GM18517 (cell line): ENCODE data around the gene THADA.
A peak's percentile ranks its signal among the peaks of the same experiment; 100 is the strongest.

Source experiments
- ATAC-seq: cut with Tn5 transposase; IDR thresholded peaks from one replicate; pipeline ENCODE4 v1.9.1; 2021; ENCODE audit warnings: mild to moderate bottlenecking, moderate library complexity; ENCODE audit not compliant: unreplicated experiment

THADA gene

DNA sequence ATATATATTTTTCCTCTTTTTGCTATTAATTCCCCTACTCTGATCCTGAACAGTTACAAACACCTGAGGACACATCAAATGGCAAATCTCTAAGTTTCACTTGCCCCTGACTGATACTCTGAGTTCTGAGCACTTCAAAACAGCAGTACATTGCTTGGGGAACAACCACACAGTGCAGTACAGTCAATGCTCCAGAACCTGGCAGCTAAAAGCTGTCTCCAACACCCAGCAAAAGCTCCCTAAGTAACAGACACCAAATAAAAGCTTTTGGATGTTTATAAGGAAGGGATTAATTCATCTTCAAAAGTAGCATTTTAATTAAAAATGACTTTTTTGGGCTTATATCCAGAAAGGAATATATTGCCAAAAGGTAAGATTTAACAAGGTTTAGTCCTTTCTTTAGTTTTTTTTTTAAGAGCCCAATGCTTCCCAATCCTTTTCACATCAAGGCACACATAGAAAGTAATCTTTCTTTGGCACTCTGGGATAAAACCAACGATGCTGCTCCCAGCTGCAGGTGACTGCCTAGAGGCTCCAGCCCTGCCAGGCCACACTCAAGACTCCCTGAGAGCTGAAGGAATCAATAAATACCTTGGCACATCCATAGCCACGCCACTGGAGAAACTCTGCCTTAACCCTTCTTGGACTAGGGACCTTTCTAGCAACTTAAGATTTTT is 204.5 kb downstream of the THADA start:
- no peak for ATAC-seq

DNA sequence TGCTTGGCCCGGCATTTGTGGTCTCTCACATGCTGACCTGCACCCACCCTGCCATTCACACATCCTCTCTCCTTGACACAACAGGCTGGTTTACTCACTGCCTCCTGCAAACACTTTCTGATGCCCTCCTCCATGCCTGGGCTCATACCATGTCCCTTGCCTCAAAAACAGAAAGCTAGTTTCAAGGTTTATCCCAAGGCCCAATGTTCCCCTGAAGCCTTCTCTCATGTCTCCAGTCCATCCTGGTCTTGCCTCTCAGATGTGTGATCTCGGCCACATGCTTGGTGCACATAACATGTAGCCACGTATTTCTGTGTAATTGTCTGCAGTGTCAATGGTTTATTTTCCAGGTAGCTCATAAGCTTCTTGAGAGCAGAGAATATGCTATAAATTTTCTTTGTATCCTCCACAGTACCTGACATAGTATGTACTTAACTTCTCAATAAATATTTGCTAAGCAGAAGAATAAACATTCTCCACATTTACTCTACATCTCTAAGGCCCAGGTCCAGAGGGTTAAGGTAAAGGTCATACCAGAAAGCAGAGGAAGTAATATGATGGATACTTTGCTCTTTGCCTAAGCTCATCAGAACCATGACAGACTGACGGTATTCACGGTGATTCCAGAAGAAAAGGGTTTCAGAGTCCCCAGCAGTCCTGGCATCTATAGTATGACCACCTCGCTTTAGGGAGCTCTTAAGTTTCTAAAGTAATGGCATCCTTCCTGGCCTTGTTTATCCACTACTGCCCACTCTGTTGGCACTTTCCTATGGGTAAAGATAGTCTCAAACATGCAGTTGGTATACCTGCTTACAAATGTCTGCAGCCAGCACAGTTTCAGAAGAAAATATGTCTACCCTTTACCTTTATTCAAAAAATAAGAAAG is 206.0 kb downstream of the THADA start:
- no peak for ATAC-seq

DNA sequence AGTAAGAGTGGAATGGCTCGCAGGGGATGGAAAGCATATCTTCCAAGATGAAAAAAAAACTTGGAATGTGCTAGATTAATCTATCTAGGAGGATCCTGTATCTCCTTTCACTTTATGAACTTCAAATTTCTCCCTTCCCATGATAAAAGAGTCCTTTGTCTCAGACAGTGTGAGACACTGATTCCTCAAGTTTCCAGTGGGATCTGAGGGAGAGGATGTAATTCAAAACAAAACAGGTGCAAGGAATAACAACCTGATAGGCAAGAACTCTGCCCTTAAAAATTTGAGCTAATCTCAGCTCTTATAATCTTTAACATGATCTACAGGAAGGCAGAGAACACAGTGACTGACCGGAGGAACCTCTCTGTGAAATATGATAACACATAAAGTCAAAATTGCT is 207.5 kb downstream of the THADA start:
- ATAC-seq = no peak

DNA sequence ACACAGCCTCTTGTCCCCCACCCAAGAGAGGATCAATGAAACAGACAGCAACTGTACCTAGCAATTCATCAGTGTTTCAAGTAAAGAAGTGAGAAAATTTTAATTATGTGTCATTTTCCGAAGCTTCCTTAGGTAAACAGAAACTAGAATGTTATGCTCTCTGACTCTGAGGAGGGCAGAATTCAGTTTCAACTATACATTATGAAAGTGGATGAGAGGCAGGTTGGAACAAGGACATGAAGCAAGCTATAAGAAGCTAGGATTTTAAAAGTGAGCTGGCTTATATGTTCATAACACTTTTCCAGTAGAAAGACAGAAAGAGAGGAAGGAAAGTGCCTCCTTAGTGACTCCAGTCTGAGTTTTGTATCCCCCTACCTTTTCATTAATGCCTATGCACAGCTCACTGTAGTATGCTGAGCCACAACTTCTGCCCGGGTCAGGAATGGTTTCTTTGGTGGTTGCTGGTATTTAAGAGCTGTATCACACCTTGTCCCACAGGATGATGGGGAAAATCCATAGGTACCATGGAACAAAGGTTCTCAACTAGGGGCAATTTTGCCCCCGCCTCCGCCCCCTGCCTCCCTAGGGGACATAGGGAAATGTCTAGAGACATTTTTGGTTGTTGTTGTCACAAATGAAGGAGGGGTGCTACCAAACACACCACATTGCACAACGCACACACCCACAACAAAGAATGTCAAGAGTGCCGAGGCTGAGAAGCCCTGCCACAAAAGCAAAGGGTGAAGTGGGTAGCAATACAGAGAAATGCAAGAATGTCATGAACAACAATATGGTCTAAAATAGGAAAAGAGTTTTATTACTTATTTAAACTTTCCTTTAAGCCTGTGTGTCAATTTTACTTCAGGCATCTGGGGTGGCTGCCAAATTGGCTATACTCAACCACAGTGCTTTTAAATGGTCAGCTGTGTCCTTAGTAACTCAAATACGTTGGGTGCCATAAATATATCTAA is 208.5 kb downstream of the THADA start:
- ATAC-seq = peak; percentile 88

DNA sequence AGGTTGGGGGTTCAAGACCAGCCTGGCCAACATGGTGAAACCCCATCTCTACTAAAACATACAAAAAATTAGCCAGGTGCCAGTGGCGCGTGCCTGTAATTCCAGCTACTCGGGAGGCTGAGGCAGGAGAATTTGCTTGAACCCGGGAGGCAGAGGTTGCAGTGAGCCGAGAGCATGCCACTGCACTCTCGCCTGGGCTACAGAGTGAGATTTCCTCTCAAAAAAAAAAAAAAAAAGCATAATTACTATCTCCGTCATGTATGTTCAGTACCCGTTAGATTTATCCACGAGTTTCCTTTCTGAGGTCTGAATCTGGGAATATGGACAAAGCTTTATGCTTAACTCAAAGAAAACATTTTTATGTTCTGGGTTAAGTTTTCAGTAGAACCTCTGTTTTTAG is 209.2 kb downstream of the THADA start:
- ATAC-seq = peak; percentile 5

DNA sequence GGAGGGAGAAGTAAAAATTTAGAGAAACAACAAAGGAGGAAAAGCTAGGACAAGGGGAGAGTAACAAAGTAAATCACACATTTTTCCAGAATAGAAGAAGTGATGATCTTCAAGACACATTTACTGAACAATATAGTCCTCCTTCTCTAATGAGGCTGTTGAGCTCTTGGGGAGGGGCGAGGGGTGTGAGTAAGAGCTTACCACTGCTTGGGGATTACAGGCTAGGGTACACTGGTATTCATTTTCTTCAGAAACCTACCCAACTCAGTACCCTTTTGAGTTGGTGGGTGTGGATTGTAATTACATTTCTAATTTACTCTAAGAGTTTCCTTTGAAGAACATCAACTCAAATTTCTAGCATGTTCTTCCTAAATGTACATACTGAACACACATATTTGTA is 211.7 kb downstream of the THADA start:
- no peak for ATAC-seq

GRCh38 chr2:43383533-43383932 is 212.3 kb downstream of the THADA start:
- ATAC-seq = no peak

DNA sequence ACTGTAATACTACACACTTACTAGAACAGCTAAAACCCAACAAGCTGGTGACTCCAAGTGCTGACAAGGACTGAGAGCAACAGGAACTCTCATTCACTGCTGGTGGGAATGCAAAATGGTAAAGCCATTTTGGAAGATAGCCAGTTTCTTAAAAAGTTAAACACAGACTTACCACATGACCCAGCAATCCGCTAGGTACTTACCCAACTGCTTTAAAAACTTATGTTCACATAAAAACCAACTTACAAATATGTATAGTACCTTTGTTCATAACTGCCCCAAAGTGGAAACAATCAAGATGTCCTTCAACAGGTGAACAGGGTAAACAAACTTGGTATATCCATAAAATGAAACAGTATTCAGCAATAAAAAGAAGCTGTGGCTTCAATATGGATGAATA is 216.3 kb downstream of the THADA start:
- no peak for ATAC-seq

- ATAC-seq = no peak
Measured at GRCh38 chr2:43377327-43377726, 218.5 kb downstream of the THADA start.

GRCh38 chr2:43376523-43377198 is 219.2 kb downstream of the THADA start:
- ATAC-seq = no peak

GRCh38 chr2:43375746-43376522 is 219.9 kb downstream of the THADA start:
- no peak for ATAC-seq

DNA sequence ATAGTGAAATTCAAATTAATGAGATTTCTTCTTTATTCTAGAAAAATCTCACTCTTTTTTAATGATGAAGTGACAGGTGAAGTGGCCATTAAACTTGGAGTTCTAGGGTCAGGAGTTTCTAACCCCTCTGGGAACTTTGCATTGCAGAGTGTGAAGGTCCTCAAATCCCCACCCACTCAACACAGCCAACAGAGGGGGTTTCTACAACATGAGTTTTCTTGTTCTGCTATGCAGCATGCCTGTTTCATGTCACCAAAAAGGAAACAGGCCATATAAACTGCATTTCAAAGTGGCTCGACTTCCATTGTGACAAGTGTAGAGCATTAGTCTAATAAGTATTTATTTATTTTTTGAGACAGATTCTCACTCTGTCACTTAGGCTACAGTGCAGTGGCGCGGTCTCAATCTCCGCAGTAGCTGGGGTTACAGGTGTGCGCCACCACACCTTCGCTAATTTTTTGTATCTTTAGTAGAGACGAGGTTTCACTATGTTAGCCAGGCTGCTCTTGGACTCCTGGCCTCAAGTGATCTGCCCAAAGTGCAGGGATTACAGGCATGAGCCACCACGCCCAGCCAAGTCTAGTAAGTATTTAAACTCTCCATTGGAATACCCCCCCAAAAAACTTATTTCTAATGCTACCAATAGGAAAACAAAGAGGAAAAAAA is 223.3 kb downstream of the THADA start:
- ATAC-seq = no peak

- no peak for ATAC-seq
Measured at GRCh38 chr2:43370705-43371104, 225.1 kb downstream of the THADA start.

DNA sequence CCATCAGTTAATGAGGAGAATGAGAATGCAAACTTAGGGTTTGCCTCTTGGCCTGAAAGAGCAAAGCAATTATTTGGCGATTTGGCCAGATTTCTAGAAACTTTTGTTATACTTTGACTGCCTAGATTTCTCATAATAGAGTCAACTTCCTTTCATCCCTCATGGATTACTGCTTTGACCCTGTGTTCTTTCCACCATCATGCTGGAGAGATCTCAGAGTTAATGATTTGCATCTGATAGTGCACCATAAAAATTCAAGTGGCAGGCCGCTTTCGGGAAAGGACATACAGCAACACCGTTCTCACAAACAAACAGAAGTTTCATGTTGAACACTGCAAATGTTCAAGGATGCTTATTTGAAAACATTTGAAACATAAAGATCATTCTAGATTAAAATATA is 225.7 kb downstream of the THADA start:
- ATAC-seq = no peak

DNA sequence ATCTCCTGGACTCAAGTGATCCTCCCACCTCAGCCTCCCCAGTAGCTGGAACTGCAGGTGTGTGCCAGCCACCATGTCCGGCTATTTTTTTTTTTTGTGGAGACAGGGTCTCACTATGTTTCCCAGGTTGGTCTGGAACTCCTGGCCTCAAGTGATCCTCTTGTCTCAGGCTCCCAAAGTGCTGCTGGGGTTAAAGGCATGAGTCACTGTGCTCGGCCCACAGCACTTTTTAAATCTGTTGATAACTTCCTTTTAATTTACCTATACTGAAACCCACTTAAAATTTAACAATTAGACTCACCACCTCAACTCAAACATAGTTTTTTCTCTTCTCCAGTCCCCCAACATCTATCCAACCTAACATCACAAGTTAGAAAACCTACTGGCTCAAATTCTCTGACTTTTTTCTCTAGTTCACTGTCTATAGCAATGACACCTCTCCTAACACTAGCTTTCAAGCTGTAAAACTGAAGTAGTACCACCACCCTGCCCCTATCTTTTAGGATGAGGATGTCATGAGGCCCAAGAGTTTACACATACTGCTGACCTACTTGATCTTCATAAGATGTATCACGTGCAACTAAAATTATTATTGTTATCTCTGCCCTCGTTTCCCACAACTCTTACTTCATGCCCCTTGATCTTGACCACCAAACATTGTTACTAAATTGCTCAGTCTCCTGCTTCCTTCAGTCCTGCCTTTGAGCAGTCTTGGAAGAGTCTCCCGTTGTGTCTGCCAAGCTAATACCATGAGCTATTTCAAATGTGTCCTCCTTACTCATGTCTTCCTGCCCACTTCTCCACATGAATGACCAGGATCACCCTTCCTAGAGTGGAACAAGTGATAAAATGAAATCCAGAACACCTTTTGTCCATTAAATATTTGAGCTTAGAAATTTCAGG is 227.1 kb downstream of the THADA start:
- ATAC-seq = no peak

DNA sequence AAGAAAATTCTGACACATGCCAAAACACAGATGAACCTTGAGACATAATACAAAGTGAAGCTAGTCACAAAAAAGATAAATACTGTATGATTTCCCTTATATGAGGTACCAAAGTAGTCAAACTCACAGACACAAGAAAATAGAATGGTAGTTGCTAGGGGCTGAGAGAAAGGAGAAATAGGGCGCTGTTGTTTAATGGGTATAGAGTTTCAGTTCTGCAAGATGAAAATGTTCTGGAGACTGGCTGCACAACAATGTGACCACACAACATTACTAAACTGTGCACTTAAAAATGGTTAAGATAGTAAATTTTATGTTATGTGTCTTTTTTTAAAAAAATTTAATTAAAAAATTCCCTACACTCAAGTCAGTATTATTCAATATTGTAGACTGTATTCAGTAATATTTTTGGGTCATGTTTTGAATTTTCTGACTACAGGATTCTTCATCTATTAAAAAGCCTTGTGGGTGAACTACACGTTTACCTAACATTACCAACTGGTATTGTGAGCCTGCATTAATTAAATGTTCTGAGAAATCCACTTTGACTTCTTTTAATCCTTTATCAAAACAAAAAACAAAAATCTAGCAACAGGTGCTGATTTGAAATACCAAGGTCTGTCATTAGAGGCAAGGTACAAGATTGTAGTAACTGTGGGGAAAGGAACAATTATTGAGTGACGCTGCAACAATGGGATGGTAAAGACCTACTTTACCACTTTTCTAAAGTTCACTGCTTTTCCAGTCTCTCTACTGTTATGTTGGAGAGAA is 228.6 kb downstream of the THADA start:
- no peak for ATAC-seq

DNA sequence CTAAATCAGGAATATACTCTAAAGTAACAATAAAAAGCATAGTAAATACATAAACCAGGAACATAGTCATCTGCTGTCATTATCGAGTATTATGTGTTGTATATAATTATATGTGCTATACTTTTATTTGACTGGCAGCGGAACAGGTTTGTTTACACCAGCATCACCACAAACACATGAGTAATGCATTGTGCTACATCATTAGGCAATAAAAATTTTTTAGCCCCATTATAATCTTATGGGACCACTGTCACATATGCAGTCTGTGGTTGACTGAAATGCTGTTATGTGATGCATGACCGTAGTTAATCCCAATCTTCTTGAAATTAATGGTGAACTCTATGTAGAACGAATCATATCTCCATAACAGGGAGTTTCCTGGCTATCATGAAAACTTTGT is 232.7 kb downstream of the THADA start:
- no peak for ATAC-seq

DNA sequence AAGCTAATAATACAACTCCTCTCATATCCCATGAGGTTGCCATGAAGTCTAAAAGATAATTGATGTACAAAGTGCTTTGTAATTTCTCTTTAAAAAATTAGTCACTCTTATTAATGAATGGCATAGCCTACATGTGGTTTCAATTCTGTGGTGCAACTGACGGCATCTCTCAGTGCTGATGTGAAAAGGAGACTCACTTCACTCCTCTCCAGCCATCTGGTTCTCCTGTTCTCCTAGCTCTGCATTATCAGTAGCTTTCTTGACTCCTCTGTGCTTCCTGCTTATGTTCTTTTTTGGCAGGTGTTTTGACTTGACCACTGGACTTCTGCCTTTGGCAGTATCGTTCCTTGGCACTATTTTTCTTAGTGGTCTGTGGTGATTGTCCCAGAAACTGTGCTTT is 234.6 kb downstream of the THADA start:
- no peak for ATAC-seq
